ENCODE results near the gene LDB2.

DNA sequence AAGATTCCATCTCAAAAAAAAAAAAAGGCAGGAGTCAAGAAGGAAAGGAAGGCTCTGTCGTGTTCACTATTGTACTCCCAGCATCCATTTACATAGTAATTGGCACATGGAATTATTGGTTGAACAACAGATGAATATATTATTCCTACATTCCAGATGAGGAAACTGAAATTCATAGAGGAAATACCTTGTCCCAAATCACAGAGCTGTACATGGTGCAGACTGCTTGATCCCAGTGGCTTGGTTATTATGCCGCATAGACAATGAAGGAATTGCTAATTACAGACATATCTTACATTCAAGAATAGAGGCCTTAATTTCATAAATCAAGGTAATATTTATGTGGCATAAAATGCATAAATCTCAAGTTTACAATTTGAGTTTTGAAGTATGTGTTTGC is 63.6 kb downstream of the LDB2 start:
- TF ChIP-seq, protein P1, sequence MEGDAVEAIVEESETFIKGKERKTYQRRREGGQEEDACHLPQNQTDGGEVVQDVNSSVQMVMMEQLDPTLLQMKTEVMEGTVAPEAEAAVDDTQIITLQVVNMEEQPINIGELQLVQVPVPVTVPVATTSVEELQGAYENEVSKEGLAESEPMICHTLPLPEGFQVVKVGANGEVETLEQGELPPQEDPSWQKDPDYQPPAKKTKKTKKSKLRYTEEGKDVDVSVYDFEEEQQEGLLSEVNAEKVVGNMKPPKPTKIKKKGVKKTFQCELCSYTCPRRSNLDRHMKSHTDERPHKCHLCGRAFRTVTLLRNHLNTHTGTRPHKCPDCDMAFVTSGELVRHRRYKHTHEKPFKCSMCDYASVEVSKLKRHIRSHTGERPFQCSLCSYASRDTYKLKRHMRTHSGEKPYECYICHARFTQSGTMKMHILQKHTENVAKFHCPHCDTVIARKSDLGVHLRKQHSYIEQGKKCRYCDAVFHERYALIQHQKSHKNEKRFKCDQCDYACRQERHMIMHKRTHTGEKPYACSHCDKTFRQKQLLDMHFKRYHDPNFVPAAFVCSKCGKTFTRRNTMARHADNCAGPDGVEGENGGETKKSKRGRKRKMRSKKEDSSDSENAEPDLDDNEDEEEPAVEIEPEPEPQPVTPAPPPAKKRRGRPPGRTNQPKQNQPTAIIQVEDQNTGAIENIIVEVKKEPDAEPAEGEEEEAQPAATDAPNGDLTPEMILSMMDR (IDR thresholded peaks at IDR 0.05) = no peak
- no peak for TF ChIP-seq POLR2A (IDR thresholded peaks at IDR 0.05)
